ENCODE results near the gene ELL2. TPM values are rescaled to one million over a fixed set of nuclear protein-coding genes. Genes with fewer than 3 reads are reported as not detected.

ELL2 gene
- total and polyA plus RNA-seq, 2 of the 13 experiments (the other 11 are each of a cell fraction or from before 2014, with no cell fraction given): 78.9 to 97.1 TPM

DNA sequence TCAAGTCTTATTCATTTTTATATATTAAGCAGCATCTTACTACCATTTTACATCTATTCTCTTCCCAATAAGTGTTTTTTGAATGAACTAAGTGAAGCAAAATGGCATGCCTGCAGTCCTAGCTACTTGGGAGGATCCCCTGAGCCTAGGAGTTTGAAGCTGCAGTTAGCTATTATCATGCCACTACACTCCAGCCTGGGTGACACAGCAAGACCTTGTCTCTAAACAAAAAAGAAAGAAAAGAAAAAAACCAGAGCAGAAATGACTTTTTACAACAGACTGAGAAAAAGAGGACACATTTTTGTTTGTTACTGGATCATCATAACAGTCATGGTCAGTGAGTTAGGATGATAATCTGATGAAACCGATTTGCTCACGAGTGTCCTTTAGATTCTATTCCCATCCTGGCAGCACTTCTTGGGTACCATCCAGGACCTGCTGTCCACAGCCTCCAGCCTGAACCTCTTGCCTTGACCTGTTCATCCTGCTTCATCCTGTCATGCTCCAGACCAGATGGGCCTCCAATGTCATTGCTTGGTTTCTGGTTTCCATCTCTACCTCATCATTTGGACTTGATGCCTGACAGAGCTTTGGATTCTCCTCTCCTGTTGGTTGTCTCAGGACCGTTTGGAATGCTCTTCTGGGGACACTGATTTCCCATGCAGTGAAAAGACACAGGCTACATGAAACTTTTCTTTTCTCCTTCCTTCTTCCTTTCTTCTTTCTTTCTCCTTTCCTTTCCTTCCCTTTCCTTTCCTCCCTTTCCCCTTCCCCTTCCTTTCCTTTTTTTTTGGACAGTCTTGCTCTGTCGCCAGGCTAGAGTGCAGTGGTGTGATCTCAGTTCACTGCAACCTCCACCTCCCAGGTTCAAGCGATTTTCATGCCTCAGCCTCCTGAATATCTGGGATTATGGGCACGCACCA lies 89.0 kb downstream of the ELL2 start (continued):
- TF ChIP-seq, protein P1, sequence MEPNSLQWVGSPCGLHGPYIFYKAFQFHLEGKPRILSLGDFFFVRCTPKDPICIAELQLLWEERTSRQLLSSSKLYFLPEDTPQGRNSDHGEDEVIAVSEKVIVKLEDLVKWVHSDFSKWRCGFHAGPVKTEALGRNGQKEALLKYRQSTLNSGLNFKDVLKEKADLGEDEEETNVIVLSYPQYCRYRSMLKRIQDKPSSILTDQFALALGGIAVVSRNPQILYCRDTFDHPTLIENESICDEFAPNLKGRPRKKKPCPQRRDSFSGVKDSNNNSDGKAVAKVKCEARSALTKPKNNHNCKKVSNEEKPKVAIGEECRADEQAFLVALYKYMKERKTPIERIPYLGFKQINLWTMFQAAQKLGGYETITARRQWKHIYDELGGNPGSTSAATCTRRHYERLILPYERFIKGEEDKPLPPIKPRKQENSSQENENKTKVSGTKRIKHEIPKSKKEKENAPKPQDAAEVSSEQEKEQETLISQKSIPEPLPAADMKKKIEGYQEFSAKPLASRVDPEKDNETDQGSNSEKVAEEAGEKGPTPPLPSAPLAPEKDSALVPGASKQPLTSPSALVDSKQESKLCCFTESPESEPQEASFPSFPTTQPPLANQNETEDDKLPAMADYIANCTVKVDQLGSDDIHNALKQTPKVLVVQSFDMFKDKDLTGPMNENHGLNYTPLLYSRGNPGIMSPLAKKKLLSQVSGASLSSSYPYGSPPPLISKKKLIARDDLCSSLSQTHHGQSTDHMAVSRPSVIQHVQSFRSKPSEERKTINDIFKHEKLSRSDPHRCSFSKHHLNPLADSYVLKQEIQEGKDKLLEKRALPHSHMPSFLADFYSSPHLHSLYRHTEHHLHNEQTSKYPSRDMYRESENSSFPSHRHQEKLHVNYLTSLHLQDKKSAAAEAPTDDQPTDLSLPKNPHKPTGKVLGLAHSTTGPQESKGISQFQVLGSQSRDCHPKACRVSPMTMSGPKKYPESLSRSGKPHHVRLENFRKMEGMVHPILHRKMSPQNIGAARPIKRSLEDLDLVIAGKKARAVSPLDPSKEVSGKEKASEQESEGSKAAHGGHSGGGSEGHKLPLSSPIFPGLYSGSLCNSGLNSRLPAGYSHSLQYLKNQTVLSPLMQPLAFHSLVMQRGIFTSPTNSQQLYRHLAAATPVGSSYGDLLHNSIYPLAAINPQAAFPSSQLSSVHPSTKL (CRISPR knock-in tag; IDR thresholded peaks at IDR 0.05): no peak
- no peak for TF ChIP-seq FLYWCH1 (CRISPR knock-in tag; IDR thresholded peaks at IDR 0.05)
- TF ChIP-seq, protein P2, sequence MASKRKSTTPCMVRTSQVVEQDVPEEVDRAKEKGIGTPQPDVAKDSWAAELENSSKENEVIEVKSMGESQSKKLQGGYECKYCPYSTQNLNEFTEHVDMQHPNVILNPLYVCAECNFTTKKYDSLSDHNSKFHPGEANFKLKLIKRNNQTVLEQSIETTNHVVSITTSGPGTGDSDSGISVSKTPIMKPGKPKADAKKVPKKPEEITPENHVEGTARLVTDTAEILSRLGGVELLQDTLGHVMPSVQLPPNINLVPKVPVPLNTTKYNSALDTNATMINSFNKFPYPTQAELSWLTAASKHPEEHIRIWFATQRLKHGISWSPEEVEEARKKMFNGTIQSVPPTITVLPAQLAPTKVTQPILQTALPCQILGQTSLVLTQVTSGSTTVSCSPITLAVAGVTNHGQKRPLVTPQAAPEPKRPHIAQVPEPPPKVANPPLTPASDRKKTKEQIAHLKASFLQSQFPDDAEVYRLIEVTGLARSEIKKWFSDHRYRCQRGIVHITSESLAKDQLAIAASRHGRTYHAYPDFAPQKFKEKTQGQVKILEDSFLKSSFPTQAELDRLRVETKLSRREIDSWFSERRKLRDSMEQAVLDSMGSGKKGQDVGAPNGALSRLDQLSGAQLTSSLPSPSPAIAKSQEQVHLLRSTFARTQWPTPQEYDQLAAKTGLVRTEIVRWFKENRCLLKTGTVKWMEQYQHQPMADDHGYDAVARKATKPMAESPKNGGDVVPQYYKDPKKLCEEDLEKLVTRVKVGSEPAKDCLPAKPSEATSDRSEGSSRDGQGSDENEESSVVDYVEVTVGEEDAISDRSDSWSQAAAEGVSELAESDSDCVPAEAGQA (IDR thresholded peaks at IDR 0.05; ENCODE audit: low read depth): no peak
- TF ChIP-seq, protein P2 (CRISPR knock-in tag; IDR thresholded peaks at IDR 0.05; ENCODE audit: borderline replicate concordance): no peak
- TF ChIP-seq, protein P3, sequence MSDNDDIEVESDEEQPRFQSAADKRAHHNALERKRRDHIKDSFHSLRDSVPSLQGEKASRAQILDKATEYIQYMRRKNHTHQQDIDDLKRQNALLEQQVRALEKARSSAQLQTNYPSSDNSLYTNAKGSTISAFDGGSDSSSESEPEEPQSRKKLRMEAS (IDR thresholded peaks at IDR 0.05): no peak
- no peak for TF ChIP-seq RFXANK (CRISPR knock-in tag; IDR thresholded peaks at IDR 0.05)
- TF ChIP-seq, protein P4, sequence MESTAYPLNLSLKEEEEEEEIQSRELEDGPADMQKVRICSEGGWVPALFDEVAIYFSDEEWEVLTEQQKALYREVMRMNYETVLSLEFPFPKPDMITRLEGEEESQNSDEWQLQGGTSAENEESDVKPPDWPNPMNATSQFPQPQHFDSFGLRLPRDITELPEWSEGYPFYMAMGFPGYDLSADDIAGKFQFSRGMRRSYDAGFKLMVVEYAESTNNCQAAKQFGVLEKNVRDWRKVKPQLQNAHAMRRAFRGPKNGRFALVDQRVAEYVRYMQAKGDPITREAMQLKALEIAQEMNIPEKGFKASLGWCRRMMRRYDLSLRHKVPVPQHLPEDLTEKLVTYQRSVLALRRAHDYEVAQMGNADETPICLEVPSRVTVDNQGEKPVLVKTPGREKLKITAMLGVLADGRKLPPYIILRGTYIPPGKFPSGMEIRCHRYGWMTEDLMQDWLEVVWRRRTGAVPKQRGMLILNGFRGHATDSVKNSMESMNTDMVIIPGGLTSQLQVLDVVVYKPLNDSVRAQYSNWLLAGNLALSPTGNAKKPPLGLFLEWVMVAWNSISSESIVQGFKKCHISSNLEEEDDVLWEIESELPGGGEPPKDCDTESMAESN (CRISPR knock-in tag; conservative IDR thresholded peaks at IDR 0.05): no peak
- TF ChIP-seq, protein P5, sequence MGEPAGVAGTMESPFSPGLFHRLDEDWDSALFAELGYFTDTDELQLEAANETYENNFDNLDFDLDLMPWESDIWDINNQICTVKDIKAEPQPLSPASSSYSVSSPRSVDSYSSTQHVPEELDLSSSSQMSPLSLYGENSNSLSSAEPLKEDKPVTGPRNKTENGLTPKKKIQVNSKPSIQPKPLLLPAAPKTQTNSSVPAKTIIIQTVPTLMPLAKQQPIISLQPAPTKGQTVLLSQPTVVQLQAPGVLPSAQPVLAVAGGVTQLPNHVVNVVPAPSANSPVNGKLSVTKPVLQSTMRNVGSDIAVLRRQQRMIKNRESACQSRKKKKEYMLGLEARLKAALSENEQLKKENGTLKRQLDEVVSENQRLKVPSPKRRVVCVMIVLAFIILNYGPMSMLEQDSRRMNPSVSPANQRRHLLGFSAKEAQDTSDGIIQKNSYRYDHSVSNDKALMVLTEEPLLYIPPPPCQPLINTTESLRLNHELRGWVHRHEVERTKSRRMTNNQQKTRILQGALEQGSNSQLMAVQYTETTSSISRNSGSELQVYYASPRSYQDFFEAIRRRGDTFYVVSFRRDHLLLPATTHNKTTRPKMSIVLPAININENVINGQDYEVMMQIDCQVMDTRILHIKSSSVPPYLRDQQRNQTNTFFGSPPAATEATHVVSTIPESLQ (CRISPR knock-in tag; conservative IDR thresholded peaks at IDR 0.05): no peak

Measured in HepG2 (cell line).